Osteoblast (primary cell): ENCODE measurements around the gene MPIG6B. TPM values are rescaled to one million over a fixed set of nuclear protein-coding genes. Genes with fewer than 3 reads are reported as not detected.
A peak's percentile ranks its signal among the peaks of the same experiment; 100 is the strongest.

ENCODE experiments used
- DNase-seq: peaks from one replicate; pipeline ENCODE4 v3.0.0; 2011; ENCODE audit warnings: low spot score, mixed read lengths; ENCODE audit not compliant: insufficient read length; ENCODE audit errors: missing footprints
- H2AFZ ChIP-seq: 2 replicates; pipeline ENCODE4 v1.6.0; 2011; ENCODE audit warnings: mild to moderate bottlenecking, low read length
- H3K27ac ChIP-seq: 2 replicates; pipeline ENCODE4 v1.5.1; 2011; ENCODE audit warnings: mild to moderate bottlenecking, low read depth, low read length, moderate library complexity
- H3K27me3 ChIP-seq: 2 replicates; pipeline ENCODE4 v1.6.0; 2012; ENCODE audit warnings: mild to moderate bottlenecking, control low read depth, inconsistent platforms, low read length, moderate library complexity; ENCODE audit not compliant: insufficient read depth
- H3K36me3 ChIP-seq: 2 replicates; pipeline ENCODE4 v1.5.1; 2011; ENCODE audit warnings: mild to moderate bottlenecking, low read length, control low read depth, moderate library complexity; ENCODE audit not compliant: insufficient read depth
- H3K4me1 ChIP-seq: 2 replicates; pipeline ENCODE4 v1.5.1; 2011; ENCODE audit warnings: mild to moderate bottlenecking, low read length, control low read depth, moderate library complexity; ENCODE audit not compliant: insufficient read depth
- H3K4me2 ChIP-seq: 2 replicates; pipeline ENCODE4 v1.6.0; 2011; ENCODE audit warnings: mild to moderate bottlenecking, low read length; ENCODE audit not compliant: insufficient read depth
- H3K4me3 ChIP-seq: fragments of 200-600 bp; sonication (generic); 3 replicates; pipeline ENCODE4 v1.5.1; 2012; ENCODE audit warnings: mild to moderate bottlenecking, low read length, inconsistent platforms; ENCODE audit not compliant: insufficient read depth
- H3K79me2 ChIP-seq: 2 replicates; pipeline ENCODE4 v1.6.0; 2012; ENCODE audit warnings: mild to moderate bottlenecking, low read length, control low read depth, inconsistent platforms; ENCODE audit not compliant: insufficient read depth
- H3K9me3 ChIP-seq: 2 replicates; pipeline ENCODE4 v1.5.1; 2011; ENCODE audit warnings: low read depth, low read length, control low read depth
- H4K20me1 ChIP-seq: 2 replicates; pipeline ENCODE4 v1.6.0; 2012; ENCODE audit warnings: mild to moderate bottlenecking, low read length, control low read depth; ENCODE audit not compliant: insufficient read depth
- CTCF ChIP-seq: IDR thresholded peaks from 2 replicates; pipeline ENCODE4 v1.5.1; 2011; ENCODE audit warnings: mild to moderate bottlenecking, low read depth, low read length, moderate library complexity; ENCODE audit errors: extremely low read depth
- total RNA-seq: library from RNA; depleted of rRNA; stranded (reverse); fragments of >200 nt; gene quantifications from 2 replicates; pipeline ENCODE4 v1.2.3, GENCODE V29; 2012

Gene MPIG6B
- total RNA-seq, 1 donor, result not detected

GRCh38 chr6:31761343-31761742 is 38.2 kb downstream of the MPIG6B start:
- no peaks in the 10 kb centered on the region for H3K27me3 ChIP-seq
- H3K27ac ChIP-seq, result no peak overlapping the region
- no peaks in the 10 kb centered on the region for H3K9me3 ChIP-seq

GRCh38 chr6:31762356-31762755 is 39.2 kb downstream of the MPIG6B start, which contains the start of gene SAPCD1:
TSS of gene SAPCD1 (plus strand) at chr6:31762656. CDS start at chr6:31763055, 399 bp downstream.
- Histone ChIP-seq H4K20me1 (no peaks in the 10 kb centered on the region), H3K27ac (no peak within 1 kb of the TSS), H3K4me1 (peaks cover 4% of the 10 kb centered on the region), H3K9me3 (no peaks in the 10 kb centered on the region), H2AFZ (peak within 1 kb of the TSS; percentile 1), H3K4me3 (no peak within 1 kb of the TSS), H3K27me3 (no peaks in the 10 kb centered on the region), H3K36me3 (peaks cover 25% of the 10 kb centered on the region), H3K4me2 (no peak within 1 kb of the TSS), H3K79me2 (no peaks in the 10 kb centered on the region)
- DNase-seq, result peak; percentile 1
- TF ChIP-seq CTCF, result no peak

More at GRCh38 chr6:31761343-31761742, 38.2 kb downstream of the MPIG6B start:
- Histone ChIP-seq H3K4me2 (no peak overlapping the region), H3K36me3 (peaks cover 25% of the 10 kb centered on the region), H4K20me1 (no peaks in the 10 kb centered on the region), H3K4me1 (peaks cover 1% of the 10 kb centered on the region), H2AFZ (no peak overlapping the region), H3K79me2 (no peaks in the 10 kb centered on the region), H3K4me3 (no peak overlapping the region)
- DNase-seq, result peak; percentile 46
- TF ChIP-seq CTCF, result no peak

- H3K27me3 ChIP-seq, result no peaks in the 10 kb centered on the region
- H4K20me1 ChIP-seq, result no peaks in the 10 kb centered on the region
- no peaks in the 10 kb centered on the region for H3K9me3 ChIP-seq
- no peak overlapping the region for H3K27ac ChIP-seq
- H3K4me1 ChIP-seq, result peaks cover 4% of the 10 kb centered on the region
- no peaks in the 10 kb centered on the region for H3K79me2 ChIP-seq
- peaks cover 25% of the 10 kb centered on the region for H3K36me3 ChIP-seq
- peak overlapping the region; percentile 1 for H2AFZ ChIP-seq
- H3K4me2 ChIP-seq, result no peak overlapping the region
- peak; percentile 76 for DNase-seq
- TF ChIP-seq CTCF, result no peak
- H3K4me3 ChIP-seq, result no peak overlapping the region
These were observed 39.9 kb downstream of the MPIG6B start for GRCh38 chr6:31762878-31763618.

DNA sequence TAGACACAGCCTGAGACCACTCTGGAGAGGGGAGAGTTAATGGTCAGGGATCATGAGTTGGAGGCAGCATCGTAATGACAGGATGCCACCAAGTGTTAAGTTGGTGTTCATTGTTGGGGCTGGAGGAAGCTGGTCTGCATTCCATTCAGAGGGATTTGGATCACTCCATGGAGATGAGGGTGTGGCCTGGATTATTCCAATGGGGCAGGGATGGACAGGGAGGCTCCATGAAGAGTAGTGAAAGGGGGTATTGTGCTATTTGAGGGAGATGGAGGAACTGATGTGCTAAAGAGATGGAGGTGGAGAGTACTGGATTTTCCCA is 40.4 kb downstream of the MPIG6B start:
- Histone ChIP-seq H4K20me1 (no peaks in the 10 kb centered on the region), H3K79me2 (no peaks in the 10 kb centered on the region), H2AFZ (peak overlapping the region; percentile 1), H3K4me2 (no peak overlapping the region), H3K9me3 (no peaks in the 10 kb centered on the region), H3K36me3 (peaks cover 25% of the 10 kb centered on the region), H3K27me3 (no peaks in the 10 kb centered on the region), H3K4me1 (peaks cover 4% of the 10 kb centered on the region), H3K27ac (no peak overlapping the region), H3K4me3 (no peak overlapping the region)
- no peak for TF ChIP-seq CTCF
- DNase-seq, result peak; percentile 87
